HCT116 (cell line): Measurements from ENCODE around the gene ARRDC5. TPM values are rescaled to one million over a fixed set of nuclear protein-coding genes. Genes with fewer than 3 reads are reported as not detected.

Source experiments
- ATAC-seq: fragments of 200-7000 bp; cut with Tn5 transposase; 2 replicates; pipeline ENCODE4 v1.9.1; 2020; ENCODE audit warnings: mild to moderate bottlenecking, moderate library complexity
- BruUV-seq: library from RNA; stranded (reverse); fragments of 400-500 nt; replicated peaks from 2 replicates; lab custom pipeline; 2021; lab: Mats Ljungman, UMichigan
- CTCF ChIA-PET: fragments of 300-600 bp; sonication (Branson Sonifier 250); formaldehyde crosslinking; loops from one replicate; lab custom pipeline; 2021; ENCODE audit warnings: antibody characterized with exemption; lab: Charles Lee
- POLR2A ChIA-PET: fragments of 300-600, 350-600 bp; sonication (Branson Sonifier 250); formaldehyde crosslinking; loops from one replicate; lab custom pipeline; 2021; ENCODE audit warnings: antibody characterized with exemption; lab: Charles Lee
- RAD21 ChIA-PET, 2 experiments: fragments of 300-600 bp; sonication (Branson Sonifier 250); formaldehyde crosslinking; loops; one replicate each; lab custom pipeline; 2023; ENCODE audit warnings: low total read pairs in 2 of 2; ENCODE audit not compliant: uncharacterized antibody in 2 of 2, unreplicated experiment in 2 of 2, low non-redundant PET in 1 of 2; lab: Charles Lee
- DNase-seq: peaks from one replicate; pipeline ENCODE4 v3.0.0-alpha.2; 2010; ENCODE audit warnings: low read depth, low spot score
- H2AFZ ChIP-seq: fragments of 200-600 bp; shearing (Covaris generic), sonication (generic); 2 replicates; pipeline ENCODE4 v1.6.1; 2017; ENCODE audit warnings: low read depth, mixed run types, mixed read lengths, antibody characterized with exemption, low read length; ENCODE audit not compliant: poor library complexity, severe bottlenecking
- H3K27ac ChIP-seq: 2 replicates; pipeline ENCODE4 v1.5.1; 2012; ENCODE audit warnings: low read depth, low read length
- H3K27me3 ChIP-seq: fragments of 200-600 bp; sonication (generic); 2 replicates; pipeline ENCODE4 v1.6.1; 2016; ENCODE audit warnings: mixed run types, low read length, mixed read lengths; ENCODE audit not compliant: insufficient read depth
- H3K36me3 ChIP-seq, 2 experiments: fragments of 200-500 bp in 1 of 2; fragments of 200-600 bp in 1 of 2; sonication (Bioruptor generic) in 1 of 2; sonication (generic) in 1 of 2; 2 replicates each; pipeline versions ENCODE4 v1.5.1 to v1.6.1; 2014 to 2016; ENCODE audit warnings: low read length in 2 of 2, inconsistent platforms in 1 of 2, mixed read lengths in 1 of 2, mixed run types in 1 of 2; ENCODE audit not compliant: insufficient read depth in 2 of 2, control insufficient read depth in 1 of 2
- H3K4me1 ChIP-seq, 2 experiments: fragments of 200-600 bp in 1 of 2; sonication (generic) in 1 of 2; 2 replicates each; pipeline versions ENCODE4 v1.5.1 to v1.6.1; 2012 to 2017; ENCODE audit warnings: low read length in 2 of 2, inconsistent platforms in 1 of 2, mild to moderate bottlenecking in 1 of 2, mixed read lengths in 1 of 2, mixed run types in 1 of 2, moderate library complexity in 1 of 2; ENCODE audit not compliant: insufficient read depth in 2 of 2, control insufficient read depth in 1 of 2
- H3K4me2 ChIP-seq: fragments of 200-600 bp; sonication (generic); 2 replicates; pipeline ENCODE4 v1.6.1; 2017; ENCODE audit warnings: mixed run types, low read length, mixed read lengths
- H3K4me3 ChIP-seq, 2 experiments: fragments of 200-600 bp in 1 of 2; sonication (generic) in 1 of 2; replicated peaks in 1 of 2; 2 replicates each; pipeline ENCODE4 v1.5.1; 2011 to 2016; ENCODE audit warnings: low read length in 2 of 2, control low read depth in 1 of 2, low read depth in 1 of 2, mild to moderate bottlenecking in 1 of 2, mixed read lengths in 1 of 2, mixed run types in 1 of 2
- H3K79me2 ChIP-seq: fragments of 200-600 bp; sonication (generic); 2 replicates; pipeline ENCODE4 v1.6.1; 2017; ENCODE audit warnings: mild to moderate bottlenecking, mixed run types, low read length, moderate library complexity, mixed read lengths; ENCODE audit not compliant: insufficient read depth
- H3K9ac ChIP-seq: fragments of 200-600 bp; sonication (generic); 2 replicates; pipeline ENCODE4 v1.6.1; 2016; ENCODE audit warnings: low read length, mixed read lengths
- H3K9me2 ChIP-seq: fragments of 200-600 bp; sonication (generic), shearing (Covaris generic); 2 replicates; pipeline ENCODE4 v1.6.1; 2017; ENCODE audit warnings: mixed run types, mild to moderate bottlenecking, moderate library complexity; ENCODE audit not compliant: insufficient read depth
- H3K9me3 ChIP-seq, 2 experiments: fragments of 200-500 bp in 1 of 2; fragments of 200-600 bp in 1 of 2; sonication (Bioruptor generic) in 1 of 2; sonication (generic) in 1 of 2; 2 replicates each; pipeline ENCODE4 v1.6.1; 2014 to 2017; ENCODE audit warnings: low read length in 2 of 2, mixed read lengths in 2 of 2, inconsistent platforms in 1 of 2, low read depth in 1 of 2, mild to moderate bottlenecking in 1 of 2, mixed run types in 1 of 2, moderate library complexity in 1 of 2; ENCODE audit not compliant: control insufficient read depth in 1 of 2, insufficient read depth in 1 of 2
- H4K20me1 ChIP-seq: fragments of 200-600 bp; sonication (generic), shearing (Covaris generic); 2 replicates; pipeline ENCODE4 v1.6.1; 2017; ENCODE audit warnings: mixed run types, mild to moderate bottlenecking, moderate library complexity; ENCODE audit not compliant: insufficient read depth
- CEBPB ChIP-seq: IDR thresholded peaks from 2 replicates; pipeline ENCODE4 v1.6.1; 2012; ENCODE audit warnings: low read depth
- MAX ChIP-seq: IDR thresholded peaks from 2 replicates; pipeline ENCODE4 v1.6.1; 2012
- REST ChIP-seq: IDR thresholded peaks from 2 replicates; pipeline ENCODE4 v1.6.1; 2012; ENCODE audit warnings: low read depth
- intact Hi-C: fragments of 100-400 bp; cut with micrococcal nuclease; formaldehyde crosslinking; loops from 2 replicates; pipeline ENCODE4 v1.10.0; 2022
- total RNA-seq: library from RNA; stranded (reverse); gene quantifications from one replicate; pipeline ENCODE4 v1.2.1, GENCODE V29; 2021; ENCODE audit not compliant: unreplicated experiment
- TF ChIP-seq, protein P1 (sequence below), 3 experiments: fragments of 200-600 bp in 1 of 3; sonication (generic) in 1 of 3; IDR thresholded peaks in 2 of 3; conservative IDR thresholded peaks in 1 of 3; 2 replicates each; pipeline ENCODE4 v1.5.1; 2012 to 2017; ENCODE audit warnings: low read depth in 2 of 3, low read length in 2 of 3, antibody characterized with exemption in 1 of 3, borderline replicate concordance in 1 of 3, control low read depth in 1 of 3, mild to moderate bottlenecking in 1 of 3, mixed read lengths in 1 of 3, mixed run types in 1 of 3, moderate library complexity in 1 of 3; ENCODE audit not compliant: insufficient read depth in 1 of 3

ARRDC5 gene
- total RNA-seq, 1 experiment from 2014 or later = not detected

- TSS peak; percentile 45 for BruUV-seq
- RAD21 ChIA-PET = interaction anchor here (0.7 to 1.9 kb wide), 10 partner anchors 12 to 102 kb away, joined by 3 to 15 read pairs (median 4); partner anchors contain the start of gene PLIN3 (in 2 of the 2)
- CTCF ChIA-PET = interaction anchor here (0.6 to 4.3 kb wide), 12 partner anchors 14 to 120 kb away, joined by 3 to 78 read pairs (median 6); partner anchors contain the start of genes FEM1A and PLIN3
- Histone ChIP-seq H3K36me3 (peaks cover 0 to 39% of the 10 kb centered on the region in 2 experiments; a peak in 1 of 4 replicates), H3K9me2 (no peaks in the 10 kb centered on the region), H3K79me2 (peaks cover 61% of the 10 kb centered on the region), H3K4me3 (peak overlapping the region; percentile 55 to 90), H3K9ac (peak overlapping the region; percentile 98), H2AFZ (no peak overlapping the region), H3K9me3 (no peaks in the 10 kb centered on the region), H3K4me1 (peaks cover 60 to 73% of the 10 kb centered on the region in 2 experiments), H4K20me1 (peaks cover 13% of the 10 kb centered on the region; the same call in 1 of the 2 replicates), H3K27ac (peak overlapping the region; percentile 98), H3K4me2 (peak overlapping the region; percentile 100), H3K27me3 (no peaks in the 10 kb centered on the region)
- TF ChIP-seq CEBPB (no peak), REST (no peak), MAX (no peak)
- TF ChIP-seq, protein P1, sequence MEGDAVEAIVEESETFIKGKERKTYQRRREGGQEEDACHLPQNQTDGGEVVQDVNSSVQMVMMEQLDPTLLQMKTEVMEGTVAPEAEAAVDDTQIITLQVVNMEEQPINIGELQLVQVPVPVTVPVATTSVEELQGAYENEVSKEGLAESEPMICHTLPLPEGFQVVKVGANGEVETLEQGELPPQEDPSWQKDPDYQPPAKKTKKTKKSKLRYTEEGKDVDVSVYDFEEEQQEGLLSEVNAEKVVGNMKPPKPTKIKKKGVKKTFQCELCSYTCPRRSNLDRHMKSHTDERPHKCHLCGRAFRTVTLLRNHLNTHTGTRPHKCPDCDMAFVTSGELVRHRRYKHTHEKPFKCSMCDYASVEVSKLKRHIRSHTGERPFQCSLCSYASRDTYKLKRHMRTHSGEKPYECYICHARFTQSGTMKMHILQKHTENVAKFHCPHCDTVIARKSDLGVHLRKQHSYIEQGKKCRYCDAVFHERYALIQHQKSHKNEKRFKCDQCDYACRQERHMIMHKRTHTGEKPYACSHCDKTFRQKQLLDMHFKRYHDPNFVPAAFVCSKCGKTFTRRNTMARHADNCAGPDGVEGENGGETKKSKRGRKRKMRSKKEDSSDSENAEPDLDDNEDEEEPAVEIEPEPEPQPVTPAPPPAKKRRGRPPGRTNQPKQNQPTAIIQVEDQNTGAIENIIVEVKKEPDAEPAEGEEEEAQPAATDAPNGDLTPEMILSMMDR (IDR thresholded peaks at IDR 0.05 in 2 of 3, conservative IDR thresholded peaks at IDR 0.05 in 1 of 3; ENCODE audit: borderline replicate concordance in 1 of 3, insufficient read depth in 1 of 3, low read depth in 2 of 3, low read length in 2 of 3) = no peak
- POLR2A ChIA-PET = interaction anchor here (1.0 to 6.3 kb wide), 5 partner anchors 38 to 101 kb away, joined by 4 to 54 read pairs (median 8); partner anchors contain the start of genes KDM4B and PLIN3
- no peak for ATAC-seq
- DNase-seq = no peak
- intact Hi-C loops = loop anchor here (1.0 to 10.0 kb wide), 3 partner anchors 39 to 123 kb away; partner anchors contain the start of gene KDM4B
These were observed 8.6 kb upstream of the ARRDC5 start for GRCh38 chr19:4911314-4911713.
